B cell (primary cell): ENCODE data around the gene MORC2. TPM values are rescaled to one million over a fixed set of nuclear protein-coding genes. Genes with fewer than 3 reads are reported as not detected.

ENCODE experiments used
- ATAC-seq: fragments of 200-7000 bp; cut with Tn5 transposase; one replicate; pipeline ENCODE4 v1.10.0; 2021; ENCODE audit warnings: low read depth, mild to moderate bottlenecking, moderate number of reproducible peaks, moderate library complexity
- CTCF ChIA-PET: fragments of 350-600 bp; sonication (Branson Sonifier 250); formaldehyde crosslinking; loops from one replicate; lab custom pipeline; 2021; ENCODE audit warnings: antibody characterized with exemption, inconsistent platforms; lab: Charles Lee
- POLR2A ChIA-PET: fragments of 350-600 bp; sonication (Branson Sonifier 250); formaldehyde crosslinking; loops from one replicate; lab custom pipeline; 2021; ENCODE audit warnings: antibody characterized with exemption; lab: Charles Lee
- DNase-seq: peaks from one replicate; pipeline ENCODE4 v3.0.0; 2013
- H2AFZ ChIP-seq: 2 replicates; pipeline ENCODE4 v1.6.1; 2012; ENCODE audit warnings: mild to moderate bottlenecking, low read depth, low read length; ENCODE audit not compliant: insufficient read depth, poor library complexity, severe bottlenecking
- H3K27ac ChIP-seq, 2 donors: 1 replicate in 1 of 2; 2 replicates in 1 of 2; pipeline ENCODE4 v1.5.1; 2012 to 2013; ENCODE audit warnings: low read length in 2 of 2, mild to moderate bottlenecking in 2 of 2, moderate library complexity in 1 of 2
- H3K27me3 ChIP-seq, 4 experiments: fragments of 200-600 bp in 1 of 4; sonication (generic) in 1 of 4; replicated peaks in 1 of 4; 1 replicate in 2 of 4; 2 replicates in 2 of 4; pipeline versions ENCODE4 v1.6.1 to v1.7.0; 2013 to 2016; ENCODE audit warnings: low read length in 3 of 4, mild to moderate bottlenecking in 2 of 4, mixed read lengths in 1 of 4, moderate library complexity in 1 of 4; ENCODE audit not compliant: insufficient read depth in 4 of 4, control insufficient read depth in 3 of 4; ENCODE audit errors: control extremely low read depth in 1 of 4
- H3K36me3 ChIP-seq, 2 experiments: replicated peaks in 1 of 2; 1 replicate in 1 of 2; 2 replicates in 1 of 2; pipeline versions ENCODE4 v1.6.1 to v1.7.1; 2013; ENCODE audit warnings: low read length in 1 of 2; ENCODE audit not compliant: insufficient read depth in 2 of 2, control insufficient read depth in 1 of 2; ENCODE audit errors: control extremely low read depth in 1 of 2, extremely low read depth in 1 of 2
- H3K4me1 ChIP-seq, 2 donors: fragments of 200-600 bp in 1 of 2; sonication (generic) in 1 of 2; 1 replicate in 1 of 2; 2 replicates in 1 of 2; pipeline versions ENCODE4 v1.5.1 to v1.6.1; 2013 to 2017; ENCODE audit warnings: low read length in 2 of 2; ENCODE audit not compliant: control insufficient read depth in 2 of 2, insufficient read depth in 2 of 2
- H3K4me2 ChIP-seq: replicated peaks from 2 replicates; pipeline ENCODE3; 2012; ENCODE audit warnings: mild to moderate bottlenecking, low read depth, low read length; ENCODE audit not compliant: poor library complexity, severe bottlenecking
- H3K4me3 ChIP-seq, 5 experiments: fragments of 200-600 bp in 1 of 5; sonication (generic) in 1 of 5; 1 replicate in 3 of 5; 2 replicates in 2 of 5; pipeline versions ENCODE4 v1.5.1 to v1.7.0; 2011 to 2016; ENCODE audit warnings: low read length in 4 of 5, mild to moderate bottlenecking in 4 of 5, low read depth in 2 of 5, control low read depth in 1 of 5, moderate library complexity in 1 of 5; ENCODE audit not compliant: insufficient read depth in 1 of 5; ENCODE audit errors: control extremely low read depth in 1 of 5, extremely low read depth in 1 of 5
- H3K79me2 ChIP-seq: fragments of 200-600 bp; sonication (generic); one replicate; pipeline ENCODE4 v1.6.0; 2016; ENCODE audit warnings: low read length; ENCODE audit not compliant: control insufficient read depth, insufficient read depth
- H3K9ac ChIP-seq: fragments of 200-600 bp; sonication (generic); 2 replicates; pipeline ENCODE4 v1.6.1; 2017; ENCODE audit warnings: mild to moderate bottlenecking, low read length, moderate library complexity
- H3K9me3 ChIP-seq, 3 donors: one replicate each; pipeline versions ENCODE4 v1.6.1 to v1.7.1; 2013; ENCODE audit warnings: low read length in 2 of 3; ENCODE audit not compliant: control insufficient read depth in 2 of 3, insufficient read depth in 1 of 3; ENCODE audit errors: control extremely low read depth in 1 of 3
- H4K20me1 ChIP-seq: 2 replicates; pipeline ENCODE4 v1.6.0; 2012; ENCODE audit warnings: mild to moderate bottlenecking, low read length; ENCODE audit not compliant: insufficient read depth, control insufficient read depth, poor library complexity, severe bottlenecking
- H3K27ac Mint-ChIP-seq: one replicate; pipeline ENCODE4 v1.8.0; 2021; ENCODE audit warnings: mixed read lengths
- H3K27me3 Mint-ChIP-seq: one replicate; pipeline ENCODE4 v1.8.0; 2021; ENCODE audit warnings: mixed read lengths
- H3K4me1 Mint-ChIP-seq: one replicate; pipeline ENCODE4 v1.8.0; 2021; ENCODE audit warnings: mixed read lengths
- H3K4me3 Mint-ChIP-seq: one replicate; pipeline ENCODE4 v1.8.0; 2021; ENCODE audit warnings: mixed read lengths
- H3K9me3 Mint-ChIP-seq: one replicate; pipeline ENCODE4 v1.8.0; 2022; ENCODE audit warnings: mixed read lengths; ENCODE audit not compliant: insufficient read depth
- CTCF ChIP-seq: fragments of 200-600 bp; IDR thresholded peaks from one replicate; pipeline ENCODE4 v1.8.0; 2022; ENCODE audit warnings: antibody characterized with exemption, mild to moderate bottlenecking
- EZH2 ChIP-seq: IDR thresholded peaks from 2 replicates; pipeline ENCODE4 v1.6.1; 2012; ENCODE audit warnings: borderline replicate concordance, low read depth, mild to moderate bottlenecking, moderate library complexity, low read length; ENCODE audit not compliant: insufficient read depth, poor library complexity, severe bottlenecking
- WGBS: methylation state at CpG from one replicate; pipeline ENCODE4 v1.1.5; 2013; ENCODE audit warnings: missing lambda C conversion rate; ENCODE audit not compliant: insufficient coverage; 5-methylcytosine and 5-hydroxymethylcytosine counted together
- intact Hi-C: fragments of 100-400 bp; cut with micrococcal nuclease; formaldehyde crosslinking; loops from one replicate; pipeline ENCODE4 v1.10.0; 2022
- polyA plus RNA-seq: library from polyadenylated mRNA; depleted of rRNA; stranded (reverse); fragments of >200 nt; gene quantifications from 2 replicates; pipeline ENCODE4 v1.2.3, GENCODE V29; 2012
- total RNA-seq, 2 donors: library from RNA; stranded (reverse); fragments of 120-200 nt in 1 of 2; gene quantifications; 1 replicate in 1 of 2; 2 replicates in 1 of 2; pipeline versions ENCODE4 v1.2.3 to v1.2.4, GENCODE V29; 2013 to 2022

Gene MORC2
- total and polyA plus RNA-seq, 2 donors (not counting 1 experiment from before 2014, with no cell fraction given) = 10.1 to 25.0 TPM

DNA sequence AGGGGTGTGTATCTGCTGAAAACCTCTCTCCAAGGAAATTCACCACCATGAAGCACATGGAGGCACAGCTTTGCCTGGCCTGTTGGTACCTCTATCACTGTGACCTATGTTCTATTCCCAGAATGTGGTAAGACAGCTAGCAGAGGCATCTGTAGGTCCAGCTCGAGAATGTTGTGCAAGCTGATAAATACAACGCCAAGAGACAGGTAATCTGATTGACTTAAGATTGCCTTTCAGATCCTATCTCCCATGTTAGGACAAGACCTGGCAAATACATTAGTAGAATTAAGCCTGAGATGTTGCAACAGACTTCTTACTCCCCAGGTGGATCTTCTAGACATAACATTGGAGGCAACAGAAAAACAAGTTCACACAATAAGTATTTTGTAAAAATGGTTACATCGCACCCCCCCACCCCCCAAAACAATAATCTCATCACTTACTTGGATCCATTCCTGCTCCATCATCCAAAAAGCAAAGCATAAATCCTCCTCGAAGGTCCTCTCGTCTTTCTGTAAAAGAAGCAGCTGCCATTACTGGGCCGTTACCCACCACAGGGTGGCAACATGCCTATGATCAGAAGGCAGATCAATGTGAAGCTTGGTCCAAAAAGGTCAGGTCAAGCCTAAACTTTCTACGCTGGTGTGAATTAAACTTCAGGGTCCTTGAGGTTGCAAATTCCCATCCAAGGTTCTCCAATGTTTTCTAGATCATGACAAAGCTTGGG is 18.5 kb downstream of the MORC2 start:
- no peak for ATAC-seq

More for the DNA sequence above, 18.5 kb downstream of the MORC2 start:
- Histone ChIP-seq H3K9me3 (no peaks in the 10 kb centered on the region), H3K4me1 (no peaks in the 10 kb centered on the region), H3K79me2 (no peaks in the 10 kb centered on the region), H3K4me3 (no peak overlapping the region), H2AFZ (no peak overlapping the region), H3K27ac (no peak overlapping the region), H3K27me3 (no peaks in the 10 kb centered on the region), H3K36me3 (peaks cover 2 to 75% of the 10 kb centered on the region in 2 experiments), H3K9ac (no peak overlapping the region), H4K20me1 (no peaks in the 10 kb centered on the region), H3K4me2 (no peak overlapping the region)
- CTCF ChIA-PET = interaction anchor here (0.6 to 1.8 kb wide), 7 partner anchors 18 to 281 kb away, joined by 3 to 5 read pairs (median 4); no protein-coding TSS in a partner anchor
- Mint-ChIP-seq H3K9me3 (no peaks in the 10 kb centered on the region), H3K4me1 (no peaks in the 10 kb centered on the region), H3K27me3 (no peaks in the 10 kb centered on the region), H3K27ac (no peak overlapping the region), H3K4me3 (no peak overlapping the region)
- no peak for DNase-seq
- POLR2A ChIA-PET = no interaction called here
- TF ChIP-seq EZH2 = no peak
- TF ChIP-seq CTCF = no peak
- intact Hi-C loops = loop anchor here (5.0 kb wide), 1 partner anchor 197 kb away; no protein-coding TSS in a partner anchor
- 85% methylated on average over 4 of the region's 7 CpGs for WGBS
